Right forelimb (tissue), 1 donor: ENCODE results near the gene SIK2.

Experiments used
- DNase-seq: peaks from one replicate; pipeline ENCODE4 v3.0.0-alpha.2; 2018

SIK2 gene

GRCh38 chr11:111660822-111661221, 58.6 kb downstream of the SIK2 start:
- DNase-seq = no peak

GRCh38 chr11:111663820-111664219, 61.6 kb downstream of the SIK2 start:
- DNase-seq = no peak

GRCh38 chr11:111665777-111666176, 63.5 kb downstream of the SIK2 start:
- no peak for DNase-seq

GRCh38 chr11:111668980-111669379, 66.7 kb downstream of the SIK2 start:
- no peak for DNase-seq

GRCh38 chr11:111671383-111671782, 69.1 kb downstream of the SIK2 start:
- DNase-seq = no peak

- DNase-seq = no peak
Observed at GRCh38 chr11:111672949-111673348, 70.7 kb downstream of the SIK2 start.

GRCh38 chr11:111674941-111675340, 72.7 kb downstream of the SIK2 start:
- no peak for DNase-seq

- no peak for DNase-seq
Observed at GRCh38 chr11:111675891-111676290, 73.6 kb downstream of the SIK2 start.

GRCh38 chr11:111676878-111677585, 74.8 kb downstream of the SIK2 start:
- no peak for DNase-seq

GRCh38 chr11:111680486-111681175, 78.4 kb downstream of the SIK2 start:
- DNase-seq = no peak

GRCh38 chr11:111683806-111684205, 81.6 kb downstream of the SIK2 start:
- DNase-seq = no peak

- no peak for DNase-seq
Observed at GRCh38 chr11:111684251-111684650, 82.0 kb downstream of the SIK2 start.

GRCh38 chr11:111688013-111688412, 85.8 kb downstream of the SIK2 start:
- DNase-seq = no peak

- DNase-seq = no peak
Observed at GRCh38 chr11:111691176-111691575, 88.9 kb downstream of the SIK2 start.

GRCh38 chr11:111691741-111692140, 89.5 kb downstream of the SIK2 start:
- no peak for DNase-seq

- DNase-seq = no peak
Observed at GRCh38 chr11:111693224-111693937, 91.1 kb downstream of the SIK2 start.

- DNase-seq = no peak
Observed at GRCh38 chr11:111694851-111695250, 92.6 kb downstream of the SIK2 start.

- no peak for DNase-seq
Observed at GRCh38 chr11:111696556-111696955, 94.3 kb downstream of the SIK2 start.

GRCh38 chr11:111697933-111698371, 95.7 kb downstream of the SIK2 start:
- no peak for DNase-seq

GRCh38 chr11:111698852-111699559, 96.8 kb downstream of the SIK2 start:
- DNase-seq = no peak

- DNase-seq = no peak
Observed at GRCh38 chr11:111699579-111700156, 97.4 kb downstream of the SIK2 start.

- DNase-seq = no peak
Observed at GRCh38 chr11:111700162-111700561, 97.9 kb downstream of the SIK2 start.

- no peak for DNase-seq
Observed at GRCh38 chr11:111702623-111703022, 100.4 kb downstream of the SIK2 start.
